Gastrocnemius medialis (tissue), 4 donors: ENCODE measurements around the gene USP31.

Experiments
- CTCF ChIP-seq, 5 experiments: fragments of 450-650 bp in 3 of 5; fragments of 200-600 bp in 2 of 5; sonication (generic) in 2 of 5; IDR thresholded peaks in 4 of 5; conservative IDR thresholded peaks in 1 of 5; 1 replicate in 4 of 5; 2 replicates in 1 of 5; pipeline ENCODE4 v1.5.1; 2016 to 2019; ENCODE audit warnings: antibody characterized with exemption in 5 of 5, mild to moderate bottlenecking in 3 of 5, moderate library complexity in 3 of 5
- POLR2A ChIP-seq, 2 donors: fragments of 450-650 bp; IDR thresholded peaks; one replicate each; pipeline ENCODE4 v1.6.1; 2017; ENCODE audit warnings: antibody characterized with exemption in 2 of 2, mild to moderate bottlenecking in 2 of 2, moderate library complexity in 2 of 2

GRCh38 chr16:23160082-23160481, 10.8 kb upstream of the USP31 start:
- TF ChIP-seq CTCF (IDR thresholded peaks at IDR 0.05 in 4 of 5, conservative IDR thresholded peaks at IDR 0.05 in 1 of 5), result no peak
- TF ChIP-seq POLR2A (IDR thresholded peaks at IDR 0.05), result no peak
